Endothelial cell of umbilical vein (primary cell): ENCODE results near the gene ZFHX2.

ENCODE experiments used
- CTCF ChIP-seq, 2 donors: IDR thresholded peaks; 1 replicate in 1 of 2; 2 replicates in 1 of 2; pipeline ENCODE4 v1.5.1; 2011; ENCODE audit warnings: low read length in 2 of 2, mild to moderate bottlenecking in 2 of 2, moderate library complexity in 2 of 2, control low read depth in 1 of 2, inconsistent platforms in 1 of 2, low read depth in 1 of 2; ENCODE audit not compliant: insufficient read depth in 1 of 2; ENCODE audit errors: extremely low read depth in 1 of 2
- EZH2 ChIP-seq: IDR thresholded peaks from 2 replicates; pipeline ENCODE4 v1.6.1; 2012; ENCODE audit warnings: borderline replicate concordance, low read depth, mild to moderate bottlenecking, moderate library complexity, low read length, inconsistent platforms; ENCODE audit not compliant: severe bottlenecking
- MAX ChIP-seq: IDR thresholded peaks from 2 replicates; pipeline ENCODE4 v1.6.1; 2011; ENCODE audit not compliant: insufficient read depth, insufficient read length
- POLR2A ChIP-seq: IDR thresholded peaks from 2 replicates; pipeline ENCODE4 v1.6.1; 2012; ENCODE audit warnings: low read depth, mild to moderate bottlenecking, control low read depth, low read length
- POLR2AphosphoS5 ChIP-seq: IDR thresholded peaks from 2 replicates; pipeline ENCODE4 v1.6.1; 2012; ENCODE audit warnings: low read depth, mild to moderate bottlenecking, control low read depth, low read length, moderate library complexity; ENCODE audit not compliant: insufficient read depth

GRCh38 chr14:23564181-23564812, 12.7 kb upstream of the ZFHX2 start:
- TF ChIP-seq POLR2A (no peak), CTCF (IDR thresholded peaks at IDR 0.05; ENCODE audit: extremely low read depth in 1 of 2, insufficient read depth in 1 of 2, low read depth in 1 of 2, low read length in 2 of 2) (no peak), EZH2 (no peak), POLR2AphosphoS5 (no peak), MAX (no peak)
